ENCODE measurements around the gene NECAB3.

GRCh38 chr20:33645072-33645358 lies 29.2 kb downstream of the NECAB3 start:
- TF ChIP-seq CTCF (IDR thresholded peaks at IDR 0.05) (no peak), POLR2AphosphoS5 (IDR thresholded peaks at IDR 0.05; ENCODE audit: insufficient read depth in 1 of 2, low read depth in 1 of 2) (no peak), POLR2A (IDR thresholded peaks at IDR 0.05) (no peak)

All from vagina (tissue), 2 donors.